CD4-positive, alpha-beta T cell treated with Interleukin-10 for 1 hour (primary cell): ENCODE measurements around the gene SYTL1.
"Not testable (repeated sequence)": the region's sequence is repeated elsewhere in the genome, so short reads cannot be mapped to it uniquely, and the experiment has no call there.

Source experiments
- DNase-seq: peaks from one replicate; pipeline ENCODE4 v3.0.0-alpha.2; 2020

Gene SYTL1

DNA sequence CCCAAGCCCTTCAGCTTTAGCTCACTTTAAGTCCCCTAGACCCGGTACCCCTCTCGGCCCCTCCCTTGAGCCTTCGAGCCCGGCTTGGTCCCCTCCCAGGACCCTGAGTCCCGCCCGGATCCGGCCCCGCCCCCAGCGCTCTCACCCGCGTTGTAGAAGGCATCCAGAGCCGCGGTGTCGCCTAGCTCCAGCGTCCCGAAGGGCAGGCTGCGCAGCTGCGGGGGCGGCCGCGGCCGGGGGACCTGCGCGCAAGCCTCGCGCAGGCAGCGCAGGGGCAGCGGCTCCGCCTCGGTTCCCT lies 24.2 kb downstream of the SYTL1 start:
- DNase-seq: peak; percentile 72

DNA sequence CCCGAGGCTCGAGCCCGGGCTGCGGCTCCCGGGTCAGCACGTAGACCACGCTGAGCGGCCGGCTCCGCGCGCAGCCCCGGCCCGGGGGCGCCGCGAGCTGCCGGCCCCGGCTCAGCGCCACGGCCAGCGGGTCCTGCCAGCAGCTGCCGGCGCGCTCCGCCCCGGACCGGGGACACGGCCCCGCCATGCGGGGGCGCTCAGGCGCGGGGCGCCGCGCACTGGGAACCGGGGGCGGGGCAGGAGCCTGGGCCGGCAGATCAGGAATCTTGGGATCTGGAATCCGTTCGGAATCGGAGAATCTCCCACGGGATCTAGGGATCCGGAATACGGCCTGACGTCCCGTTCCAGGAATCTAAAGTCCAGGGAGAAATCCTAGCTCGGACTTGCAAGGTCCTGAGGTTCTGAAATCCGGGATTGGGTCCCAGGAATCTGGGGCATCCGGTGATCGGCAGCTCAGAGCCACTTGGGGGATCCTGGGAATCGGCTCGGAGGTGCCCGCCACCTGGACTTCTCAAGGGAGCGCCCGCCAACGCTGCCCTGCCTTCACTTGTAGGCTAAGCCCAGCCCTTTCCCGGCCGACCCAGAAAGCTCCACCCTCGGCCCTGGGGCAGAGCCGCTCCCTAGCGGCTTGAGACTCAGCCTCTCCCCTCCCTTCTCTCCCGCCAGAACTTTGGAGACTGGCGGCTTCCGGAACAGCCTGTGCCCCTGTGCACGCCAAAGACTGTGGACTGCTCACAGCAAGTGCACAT lies 24.8 kb downstream of the SYTL1 start, which contains the start of gene MAP3K6:
MAP3K6 (minus strand) TSS at position 551 of the 749 bp plus-strand sequence; CDS start at position 187, 364 bp downstream.
- DNase-seq: peak; percentile 39

DNA sequence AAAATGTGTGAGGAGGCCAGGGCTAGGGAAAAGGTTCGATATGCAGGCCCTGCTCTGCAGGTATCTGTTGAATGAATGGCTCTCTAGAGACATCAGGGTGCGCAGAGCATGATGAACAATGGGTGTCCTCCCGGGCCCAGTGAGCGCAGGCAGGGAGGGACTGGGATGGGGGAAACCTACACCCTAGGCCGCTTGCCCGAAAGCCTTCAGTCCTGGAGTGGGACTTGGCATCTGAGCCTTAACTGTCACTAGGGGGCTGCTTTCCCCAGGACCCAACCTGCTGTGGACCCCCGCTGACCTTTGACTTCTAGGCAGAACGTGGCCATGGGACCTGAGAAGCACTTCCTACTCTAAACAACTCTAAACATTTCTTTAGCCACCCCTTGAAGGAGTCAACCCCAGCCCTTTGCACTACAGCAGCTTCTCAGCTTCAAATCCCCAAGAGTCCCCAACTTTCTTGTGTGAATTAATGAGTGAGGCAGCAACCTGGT lies 25.4 kb downstream of the SYTL1 start:
- no peak for DNase-seq

DNA sequence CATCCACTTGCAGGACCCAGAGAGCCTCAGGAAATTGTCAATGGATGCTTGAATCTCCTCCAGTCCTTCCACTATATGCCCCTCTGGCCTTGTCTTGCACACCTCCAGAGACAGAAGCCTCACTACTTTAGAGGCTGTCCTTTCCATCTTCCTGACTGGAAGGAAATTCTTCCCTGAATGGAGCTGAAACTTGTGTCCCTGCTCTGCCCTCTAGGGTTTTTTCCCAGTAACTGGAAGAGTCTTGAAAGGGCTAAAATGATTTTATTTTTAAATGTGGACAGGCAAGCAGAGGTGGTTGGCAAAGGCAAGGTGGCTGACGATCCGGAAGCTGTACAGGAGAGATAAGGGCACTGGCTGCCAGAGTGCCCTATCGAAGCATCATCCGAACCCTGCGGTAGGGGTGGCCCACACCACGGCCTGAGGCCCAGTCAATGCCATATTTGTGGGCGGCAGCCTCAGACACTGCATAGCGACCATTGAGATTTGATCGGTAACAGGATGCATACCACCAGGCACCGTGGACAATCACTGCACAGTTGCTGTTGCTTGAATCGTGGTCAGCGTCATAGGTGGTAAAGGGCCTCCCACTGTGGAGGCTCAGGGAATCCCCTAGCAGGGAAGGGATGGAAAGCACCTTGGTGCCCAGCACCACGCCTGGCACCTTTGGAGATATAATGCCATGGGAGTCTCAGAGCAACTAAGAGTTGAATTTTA lies 27.2 kb downstream of the SYTL1 start:
- DNase-seq: no peak

DNA sequence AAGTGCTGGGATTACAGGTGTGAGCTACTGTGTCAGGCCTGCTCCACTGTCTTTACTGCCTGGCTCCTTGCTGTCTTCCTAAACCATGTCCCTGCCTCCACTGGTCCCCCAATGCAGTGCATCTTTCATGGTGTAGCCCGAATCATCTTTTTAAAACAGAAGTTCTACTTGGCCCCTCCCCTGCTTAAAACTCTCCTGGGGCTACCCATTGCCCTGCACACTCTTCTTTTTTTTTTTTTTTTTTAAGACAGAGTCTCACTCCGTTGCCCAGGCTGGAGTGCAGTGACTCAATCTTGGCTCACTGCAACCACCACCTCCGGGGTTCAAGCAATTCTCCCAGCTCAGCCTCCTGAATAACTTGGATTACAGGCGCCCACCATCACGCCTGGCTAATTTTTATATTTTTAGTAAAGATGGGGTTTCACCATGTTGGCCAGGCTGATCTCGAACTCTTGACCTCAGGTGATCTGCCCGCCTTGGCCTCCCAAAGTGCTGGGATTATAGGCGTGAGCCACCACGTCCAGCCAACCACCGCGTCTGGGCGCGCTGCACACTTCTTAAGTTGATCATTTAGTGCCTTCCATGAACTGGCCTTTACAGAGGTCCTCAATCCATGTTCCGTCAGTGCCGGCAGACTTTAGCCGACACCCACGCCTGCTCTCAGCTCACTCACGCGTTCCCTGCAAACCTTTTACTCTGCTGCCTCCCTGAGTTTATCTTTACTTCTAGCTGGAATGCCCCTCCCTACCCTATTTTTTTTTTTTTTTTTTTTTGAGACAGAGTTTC lies 30.4 kb downstream of the SYTL1 start:
- DNase-seq: no peak

DNA sequence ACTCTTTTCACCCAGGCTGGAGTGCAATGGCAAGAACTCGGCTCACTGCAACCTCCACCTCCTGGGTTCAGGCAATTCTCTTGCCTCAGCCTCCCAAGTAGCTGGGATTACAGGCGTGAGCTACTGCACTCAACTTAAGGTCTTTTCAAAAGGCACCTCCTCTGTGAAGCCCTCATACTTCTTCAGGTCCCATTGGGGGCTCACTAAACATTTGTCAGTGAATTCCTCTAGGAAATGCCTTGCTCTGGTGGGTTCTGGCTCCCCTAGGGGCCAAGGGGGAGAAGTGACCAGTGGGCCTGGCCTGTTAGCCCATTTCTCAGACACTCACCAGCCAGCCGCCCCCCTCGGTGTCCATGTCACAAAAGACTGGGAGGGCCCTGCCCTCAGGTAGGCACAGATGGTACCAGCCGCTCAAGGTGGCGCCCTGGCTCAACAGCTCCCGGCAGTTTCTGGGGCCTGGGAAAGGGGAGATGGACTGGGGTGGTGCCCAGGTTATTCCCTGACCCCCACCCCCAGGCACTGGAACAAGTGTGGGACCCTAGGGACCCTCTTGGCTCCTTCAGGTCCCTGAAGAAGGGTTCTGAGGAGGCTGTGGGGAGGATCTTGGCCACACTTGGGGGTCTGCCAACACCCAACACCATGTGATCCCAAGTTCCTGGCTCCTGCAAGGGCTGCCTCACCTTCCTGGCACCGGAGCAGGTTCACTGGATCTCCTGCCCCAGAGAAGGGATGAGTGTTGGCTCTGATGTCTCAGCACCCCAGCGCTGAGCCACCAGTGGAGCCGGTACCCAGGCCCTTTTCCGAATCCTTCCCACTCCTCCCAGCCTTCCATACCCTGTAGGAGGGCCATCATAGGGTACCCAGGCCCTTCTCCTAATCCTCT lies 31.2 kb downstream of the SYTL1 start:
- no peak for DNase-seq

DNA sequence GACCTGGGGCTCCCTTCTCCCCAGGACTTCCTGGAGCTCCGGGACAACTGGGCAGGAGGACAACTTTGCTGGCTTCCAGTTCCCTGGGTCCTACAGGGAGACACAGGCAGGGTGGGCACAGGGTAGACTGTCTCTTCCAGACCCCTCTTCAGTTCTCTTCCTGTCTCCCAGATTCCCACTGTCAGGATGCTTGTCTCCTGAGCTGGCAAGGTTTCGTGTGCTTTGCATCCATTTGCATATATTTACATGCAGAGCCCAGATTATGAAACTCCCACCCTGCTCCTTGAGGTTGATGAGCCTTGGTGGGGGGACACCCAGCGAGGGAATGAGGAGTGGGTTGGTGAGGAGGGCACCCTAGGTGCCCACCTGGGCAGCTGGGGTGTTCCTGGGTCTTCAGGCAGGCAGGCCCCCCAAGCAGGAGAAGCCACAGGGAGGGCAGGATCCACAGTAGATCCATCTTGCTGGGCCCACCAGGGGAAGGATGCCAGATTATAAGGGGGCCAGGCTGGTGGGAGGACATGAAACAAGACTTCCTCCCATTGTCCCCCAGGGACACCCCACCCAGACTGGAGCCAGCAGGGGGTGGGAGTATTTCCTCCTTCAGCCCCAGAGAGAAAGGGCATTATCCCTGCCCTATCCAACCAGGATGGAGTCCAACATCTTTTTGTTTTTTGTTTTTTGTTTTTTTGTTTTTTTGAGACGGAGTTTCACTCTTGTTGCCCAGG lies 32.7 kb downstream of the SYTL1 start, which contains the start of gene FCN3:
FCN3 (minus strand) TSS at position 463 of the 725 bp plus-strand sequence; CDS start at position 457, 6 bp downstream.
- no peak for DNase-seq

DNA sequence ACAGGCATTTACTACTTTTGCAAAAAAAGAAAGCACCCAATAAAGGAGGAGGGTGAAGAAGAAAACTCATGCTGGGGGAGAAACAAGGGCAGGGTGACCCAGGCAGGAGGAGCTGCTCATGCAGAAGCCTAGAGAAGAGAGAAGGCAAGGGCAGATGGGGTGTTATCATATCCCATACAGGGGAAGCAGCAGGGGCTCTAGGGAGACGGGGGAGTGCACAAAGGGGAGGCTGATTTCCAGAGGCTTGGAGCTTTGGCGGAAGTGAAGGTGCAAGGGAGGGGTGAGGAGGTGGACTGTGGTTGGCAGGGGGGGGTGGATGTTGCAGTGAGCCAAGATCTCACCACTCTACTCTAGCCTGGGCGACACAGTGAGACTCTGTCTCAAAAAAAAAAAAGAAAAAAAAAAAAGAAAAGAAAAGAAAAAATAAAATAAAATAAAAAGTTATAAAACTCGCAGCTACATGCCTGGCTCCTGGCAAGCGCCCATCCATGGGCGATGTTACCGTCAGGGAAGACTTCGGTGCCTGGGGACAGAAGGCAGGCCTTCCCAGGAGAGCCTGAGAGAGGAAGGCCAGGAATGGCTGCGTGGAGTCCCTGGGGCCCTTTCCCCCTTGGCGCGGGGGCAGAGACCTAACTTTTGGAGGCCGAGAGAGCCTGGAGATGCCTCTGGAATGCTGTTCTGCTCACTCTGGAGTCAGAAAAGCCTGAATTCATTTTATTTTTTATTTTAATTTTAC lies 36.1 kb downstream of the SYTL1 start:
- no peak for DNase-seq

DNA sequence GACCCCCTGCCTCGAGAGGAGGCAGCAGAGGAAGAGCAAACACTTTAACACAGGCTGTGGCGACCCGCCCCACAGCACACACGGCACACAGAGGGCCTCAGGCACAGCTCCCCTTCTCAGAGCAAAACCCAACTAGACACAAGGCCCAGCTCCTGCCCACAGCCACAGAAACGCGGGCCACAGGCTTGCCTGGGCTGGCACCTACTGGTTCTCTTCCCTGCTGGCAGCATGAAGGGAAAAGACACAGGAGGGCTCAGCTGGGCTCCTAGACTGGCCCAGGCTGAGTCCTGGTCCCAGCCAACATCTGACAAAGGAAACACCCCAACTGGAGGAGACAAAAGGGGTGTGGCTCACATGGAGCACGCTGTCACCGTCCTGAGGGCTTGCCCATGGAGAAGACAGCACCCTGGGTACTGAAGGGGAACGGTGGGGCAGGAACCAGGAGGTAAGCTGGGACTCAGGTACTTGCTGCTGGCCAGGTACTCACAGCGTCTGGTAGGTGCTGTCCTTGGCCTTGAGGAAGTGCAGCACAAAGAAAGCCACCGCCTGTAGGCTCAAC lies 37.8 kb downstream of the SYTL1 start:
- no peak for DNase-seq

DNA sequence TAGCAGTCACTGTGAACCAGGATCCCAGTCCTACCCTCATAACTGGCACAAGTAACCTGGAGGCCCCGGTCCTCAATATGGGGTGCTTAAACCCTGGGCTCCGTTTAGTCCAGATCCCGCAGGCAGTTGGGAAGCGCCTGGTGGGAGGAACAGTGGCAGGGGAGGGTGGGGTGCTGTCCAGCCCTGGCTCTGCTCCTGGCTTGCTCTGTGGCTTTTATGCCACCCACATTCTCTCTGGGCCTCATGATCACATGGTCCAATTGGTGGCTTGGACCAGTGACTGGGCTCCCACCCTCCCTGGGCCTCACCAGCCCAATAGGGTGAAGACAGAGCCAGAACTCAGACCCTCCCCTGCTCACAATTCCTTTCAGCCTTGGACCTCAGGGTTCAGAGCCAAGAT lies 38.4 kb downstream of the SYTL1 start:
- DNase-seq: no peak

DNA sequence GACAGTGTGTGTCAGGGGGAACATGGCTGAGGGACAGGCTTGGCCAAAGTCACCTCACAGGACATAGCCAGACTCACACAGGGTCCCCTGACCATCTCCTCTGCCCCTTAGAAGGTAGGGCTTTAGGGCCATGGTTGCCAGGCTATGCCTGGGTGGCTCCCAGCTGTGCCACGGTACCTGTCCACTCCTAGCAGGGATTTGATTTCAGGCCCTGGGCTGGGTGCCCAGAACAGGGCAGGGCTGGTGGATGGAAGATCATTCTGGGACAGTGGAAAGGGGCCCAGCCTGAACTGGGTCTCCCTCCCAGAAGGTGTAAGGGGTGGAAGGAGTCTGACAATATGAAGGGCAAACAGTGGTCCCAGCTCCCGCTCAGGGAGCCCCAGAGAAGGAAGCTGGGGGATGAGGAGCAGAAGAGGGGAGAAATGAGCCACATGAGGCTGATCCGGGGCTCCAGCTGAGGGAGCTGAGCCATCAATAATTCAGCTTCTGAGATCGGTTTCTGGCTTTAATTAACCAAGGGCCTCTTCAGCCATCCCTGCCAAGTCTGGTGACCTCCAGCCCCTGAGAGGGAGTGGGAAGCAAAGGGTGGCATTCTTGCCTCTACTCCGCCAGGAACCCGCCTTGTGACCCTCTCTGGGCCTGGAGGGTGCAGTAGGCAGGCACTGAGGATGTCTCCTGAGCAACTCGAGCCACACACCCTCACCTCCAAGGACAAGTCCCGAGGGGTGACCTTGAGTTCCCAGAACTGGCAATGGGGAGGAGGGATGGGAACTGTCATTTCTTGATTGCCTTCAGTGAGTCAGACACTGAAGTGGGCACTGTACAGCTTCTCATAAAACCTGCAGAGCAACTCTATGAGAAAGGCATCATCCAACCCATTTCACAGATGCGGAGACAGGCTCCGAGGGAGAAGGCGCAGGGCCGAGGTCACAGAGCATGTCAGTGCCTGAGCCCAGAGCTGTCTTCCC lies 39.2 kb downstream of the SYTL1 start:
- no peak for DNase-seq

DNA sequence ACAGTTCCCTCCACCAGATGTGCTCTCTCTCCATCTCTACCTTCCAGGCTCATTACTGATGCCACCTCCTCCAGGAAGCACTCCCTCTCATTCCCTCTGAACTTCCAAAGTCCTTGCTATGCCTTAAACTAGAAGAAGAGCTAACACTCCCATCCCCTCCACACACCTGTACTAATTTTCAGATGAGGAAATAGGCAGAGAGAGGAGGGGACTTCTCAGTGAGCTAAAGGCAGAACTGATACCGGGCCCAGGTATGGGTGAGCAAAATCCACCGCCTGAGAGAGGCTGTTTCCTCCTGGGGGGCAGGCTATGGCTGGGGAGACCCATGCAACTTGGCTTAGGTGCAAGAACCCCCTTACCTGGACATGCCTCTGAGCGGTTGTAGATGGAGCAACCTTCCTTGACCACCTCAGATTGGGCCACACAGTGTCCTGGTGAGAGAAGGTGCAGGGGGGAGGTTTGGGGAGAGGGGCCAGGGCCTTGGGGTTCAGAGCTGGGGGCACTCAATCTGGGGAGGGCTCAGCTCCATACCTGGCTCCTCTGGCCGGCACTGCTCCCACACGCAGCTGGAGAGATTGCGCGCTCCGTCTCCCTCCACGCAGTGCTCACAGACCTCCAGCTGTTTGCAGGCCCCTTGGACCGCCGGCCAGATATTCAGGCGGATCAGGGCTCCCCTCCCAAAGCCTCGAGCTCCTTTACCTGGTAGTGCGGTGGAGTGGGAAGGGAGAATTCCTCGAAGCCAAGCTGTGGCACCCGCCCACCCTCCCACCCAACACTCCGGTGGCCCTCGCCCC lies 40.3 kb downstream of the SYTL1 start:
- DNase-seq: no peak

DNA sequence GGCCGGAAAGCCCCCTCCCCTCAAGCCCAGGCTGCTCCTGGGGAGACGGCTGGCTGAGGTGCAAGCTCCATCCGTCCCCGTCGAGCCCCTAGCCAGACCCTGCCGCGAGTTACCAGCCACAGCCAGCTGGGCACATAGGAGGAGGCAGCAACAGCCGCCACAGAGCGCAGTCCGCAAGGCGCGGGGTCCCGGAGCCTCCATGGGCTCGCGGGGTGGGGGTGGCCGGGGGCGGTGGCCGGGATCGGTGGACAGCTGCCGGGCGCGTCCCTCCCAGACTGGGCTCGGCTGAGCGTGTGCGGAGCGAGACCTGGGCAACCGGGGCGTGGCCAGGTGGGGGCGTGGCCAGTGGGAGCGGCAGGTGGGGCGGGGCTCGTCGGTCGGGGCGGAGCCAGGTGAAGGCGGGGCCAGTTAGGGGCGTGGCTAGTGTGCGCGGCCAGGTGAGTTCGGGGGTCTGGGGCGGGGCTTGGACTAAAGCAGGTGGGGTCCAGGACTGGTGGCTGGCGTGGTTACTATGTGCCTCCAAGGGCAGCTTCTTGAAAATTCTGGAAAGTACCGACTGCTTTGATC lies 41.3 kb downstream of the SYTL1 start, which contains the start of gene CD164L2:
CD164L2 (minus strand) TSS at position 295 of the 567 bp plus-strand sequence; CDS start at position 201, 94 bp downstream.
- DNase-seq: peak; percentile 43

DNA sequence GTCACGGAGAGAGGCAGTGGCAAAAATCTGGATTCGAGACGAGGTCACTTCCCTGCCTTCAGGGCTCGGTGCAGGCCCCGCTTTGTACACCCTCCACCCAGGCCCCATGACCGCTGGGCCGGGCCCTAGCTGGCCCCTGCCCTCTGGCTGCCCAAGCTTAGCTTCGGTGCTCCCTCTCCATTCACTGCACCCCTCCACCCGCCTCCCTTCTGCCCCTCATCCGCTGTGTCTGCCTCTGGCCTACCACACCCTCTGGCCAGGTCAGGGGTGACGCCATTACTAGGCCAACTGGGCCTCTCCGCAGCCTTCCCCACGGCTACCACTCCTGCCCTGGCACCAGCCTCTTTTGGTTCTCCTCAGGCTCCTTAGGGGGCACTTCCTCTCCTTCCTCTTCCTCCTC lies 41.8 kb downstream of the SYTL1 start:
- no peak for DNase-seq

DNA sequence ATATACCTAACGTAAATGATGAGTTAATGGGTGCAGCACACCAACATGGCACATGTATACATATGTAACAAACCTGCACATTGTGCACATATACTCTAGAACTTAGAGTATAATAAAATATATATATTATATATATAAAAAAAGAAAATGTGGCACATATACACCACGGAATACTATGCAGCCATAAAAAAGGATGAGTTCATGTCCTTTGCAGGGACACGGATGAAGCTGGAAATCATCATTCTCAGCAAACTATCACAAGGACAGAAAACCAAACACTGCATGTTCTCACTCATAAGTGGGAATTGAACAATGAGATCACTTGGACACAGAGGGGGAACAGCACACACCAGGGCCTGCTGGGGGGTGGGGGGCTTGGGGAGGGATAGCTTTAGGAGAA lies 43.0 kb downstream of the SYTL1 start:
- not testable (repeated sequence) for DNase-seq

DNA sequence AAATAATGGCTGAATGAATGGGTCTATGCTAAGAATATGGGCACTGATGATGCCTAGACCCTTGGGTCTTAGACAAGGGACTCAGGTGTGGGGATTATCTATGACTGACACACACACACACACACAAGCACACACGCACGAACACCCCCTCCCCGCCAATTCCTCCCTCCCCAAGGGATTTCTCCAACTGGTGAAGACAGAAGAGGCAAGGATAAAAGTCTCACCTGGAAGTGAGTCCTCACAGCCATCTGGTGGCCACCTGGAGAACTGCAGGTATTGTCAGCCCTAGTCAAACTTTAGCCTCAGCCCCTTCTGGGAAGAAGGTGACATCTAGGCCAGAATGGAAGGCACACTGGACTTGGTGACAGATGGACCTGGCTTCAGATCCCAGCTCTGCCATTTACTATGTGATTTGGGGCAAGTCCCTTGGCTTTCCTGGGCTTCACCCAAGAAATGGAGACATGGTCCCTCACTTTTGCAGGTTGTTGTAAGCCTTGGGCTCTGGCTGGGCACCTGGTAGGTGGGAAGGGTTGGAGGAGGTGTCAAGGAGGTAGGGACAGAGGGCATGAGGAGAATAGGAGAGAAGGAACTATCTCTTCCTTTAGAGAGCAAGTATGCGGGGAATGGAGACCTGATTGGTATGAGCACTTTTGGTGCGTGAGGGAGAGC lies 46.6 kb downstream of the SYTL1 start:
- peak; percentile 80 for DNase-seq

DNA sequence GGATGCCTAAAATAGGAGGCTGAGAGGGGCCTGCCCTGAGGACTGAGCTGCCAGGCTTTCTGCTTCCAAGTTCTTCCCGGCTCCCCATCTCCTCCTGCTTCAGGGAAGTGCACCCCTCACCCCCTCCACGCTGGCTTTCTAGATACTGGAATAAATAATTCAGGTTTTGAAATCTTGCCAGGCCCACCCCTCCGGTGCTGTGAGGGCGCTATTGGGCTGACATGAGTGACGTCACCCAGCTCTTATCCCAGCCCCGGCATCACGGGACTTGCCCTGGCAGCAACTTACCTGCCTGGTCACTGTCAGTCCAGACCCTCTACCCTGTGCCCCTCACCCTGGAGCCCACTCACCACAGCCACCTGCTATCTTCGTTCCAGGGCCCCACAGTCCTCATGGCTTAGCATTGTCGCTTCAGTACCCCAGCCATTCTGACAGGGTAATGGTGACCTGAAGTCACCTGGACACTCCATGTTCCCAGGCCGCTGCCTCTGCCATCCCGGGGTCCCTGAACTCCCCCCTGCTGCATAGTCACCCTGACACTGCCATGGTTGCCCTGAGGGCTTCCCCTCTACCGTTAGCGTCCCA lies 49.8 kb downstream of the SYTL1 start:
- DNase-seq: peak; percentile 45
